Measurements from ENCODE around the gene FGF19.

- no peak for TF ChIP-seq POLR2A (IDR thresholded peaks at IDR 0.05)
- no peak for TF ChIP-seq CTCF (IDR thresholded peaks at IDR 0.05)
These were observed 11.6 kb upstream of the FGF19 start for GRCh38 chr11:69715446-69715845.

Data from body of pancreas (tissue), 4 donors.